Neutrophil (primary cell): ENCODE results near the gene KIFC3.

Experiments used
- H3K27ac ChIP-seq: fragments of 200-600 bp; sonication (generic); 2 replicates; pipeline ENCODE4 v1.5.1; 2016; ENCODE audit warnings: mild to moderate bottlenecking, moderate library complexity
- H3K27me3 ChIP-seq: fragments of 200-600 bp; sonication (generic); 2 replicates; pipeline ENCODE4 v1.6.0; 2016; ENCODE audit warnings: mild to moderate bottlenecking
- H3K36me3 ChIP-seq: fragments of 200-600 bp; sonication (generic); 2 replicates; pipeline ENCODE4 v1.5.1; 2017
- H3K4me1 ChIP-seq, 2 experiments: fragments of 200-600 bp in 1 of 2; sonication (generic) in 1 of 2; 1 replicate in 1 of 2; 2 replicates in 1 of 2; pipeline versions ENCODE4 v1.5.1 to v1.6.1; 2013 to 2016; ENCODE audit warnings: low read depth in 1 of 2, low read length in 1 of 2, mild to moderate bottlenecking in 1 of 2, moderate library complexity in 1 of 2; ENCODE audit not compliant: control insufficient read depth in 1 of 2, insufficient read depth in 1 of 2
- H3K4me3 ChIP-seq, 2 experiments: fragments of 200-600 bp in 1 of 2; sonication (generic) in 1 of 2; 1 replicate in 1 of 2; 2 replicates in 1 of 2; pipeline ENCODE4 v1.5.1; 2013 to 2016; ENCODE audit warnings: low read depth in 1 of 2, low read length in 1 of 2, mild to moderate bottlenecking in 1 of 2, moderate library complexity in 1 of 2
- H3K9me3 ChIP-seq: fragments of 200-600 bp; sonication (generic); 2 replicates; pipeline ENCODE4 v1.5.1; 2016
- TF ChIP-seq, protein P1 (sequence below): fragments of 200-600 bp; sonication (generic); IDR thresholded peaks from 2 replicates; pipeline ENCODE4 v1.5.1; 2016; ENCODE audit warnings: antibody characterized with exemption

KIFC3 gene

DNA sequence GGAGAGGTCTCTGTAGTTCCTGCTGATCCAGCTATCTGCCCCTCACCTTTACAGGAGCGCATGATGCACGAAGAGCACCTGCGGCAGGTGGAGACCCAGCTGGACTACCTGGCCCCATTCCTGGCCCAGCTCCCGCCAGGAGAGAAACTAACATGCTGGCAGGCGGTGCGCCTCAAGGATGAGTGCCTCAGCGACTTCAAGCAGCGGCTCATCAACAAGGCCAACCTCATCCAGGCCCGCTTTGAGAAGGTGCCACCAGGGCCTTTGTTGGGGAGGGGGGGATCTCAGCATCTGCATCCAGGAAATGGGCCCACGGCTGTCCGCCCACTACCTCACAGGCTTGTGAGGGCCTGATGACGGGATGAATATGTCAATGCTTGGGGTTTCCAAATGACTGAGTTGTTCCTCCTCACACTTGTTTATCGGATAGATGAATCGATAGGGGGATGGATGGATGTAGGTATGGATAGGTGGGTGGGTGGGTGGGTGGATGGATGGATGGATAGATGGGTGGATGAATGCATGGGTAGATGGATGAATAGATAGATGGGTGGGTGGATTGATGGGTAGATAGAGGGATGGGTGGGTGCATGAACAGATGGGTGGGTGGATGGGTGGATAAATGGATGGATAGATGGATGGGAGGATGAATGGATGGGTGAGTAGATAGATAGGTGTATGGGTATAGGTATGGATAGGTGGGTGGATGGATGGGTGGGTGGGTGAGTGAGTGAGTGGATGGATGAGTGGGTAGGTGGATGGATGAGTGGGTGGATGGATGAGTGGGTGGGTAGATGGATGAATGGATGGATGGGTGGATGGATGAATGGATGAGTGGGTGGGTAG is 73.7 kb downstream of the KIFC3 start:
- TF ChIP-seq, protein P1, sequence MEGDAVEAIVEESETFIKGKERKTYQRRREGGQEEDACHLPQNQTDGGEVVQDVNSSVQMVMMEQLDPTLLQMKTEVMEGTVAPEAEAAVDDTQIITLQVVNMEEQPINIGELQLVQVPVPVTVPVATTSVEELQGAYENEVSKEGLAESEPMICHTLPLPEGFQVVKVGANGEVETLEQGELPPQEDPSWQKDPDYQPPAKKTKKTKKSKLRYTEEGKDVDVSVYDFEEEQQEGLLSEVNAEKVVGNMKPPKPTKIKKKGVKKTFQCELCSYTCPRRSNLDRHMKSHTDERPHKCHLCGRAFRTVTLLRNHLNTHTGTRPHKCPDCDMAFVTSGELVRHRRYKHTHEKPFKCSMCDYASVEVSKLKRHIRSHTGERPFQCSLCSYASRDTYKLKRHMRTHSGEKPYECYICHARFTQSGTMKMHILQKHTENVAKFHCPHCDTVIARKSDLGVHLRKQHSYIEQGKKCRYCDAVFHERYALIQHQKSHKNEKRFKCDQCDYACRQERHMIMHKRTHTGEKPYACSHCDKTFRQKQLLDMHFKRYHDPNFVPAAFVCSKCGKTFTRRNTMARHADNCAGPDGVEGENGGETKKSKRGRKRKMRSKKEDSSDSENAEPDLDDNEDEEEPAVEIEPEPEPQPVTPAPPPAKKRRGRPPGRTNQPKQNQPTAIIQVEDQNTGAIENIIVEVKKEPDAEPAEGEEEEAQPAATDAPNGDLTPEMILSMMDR = no peak
- no peaks in the 10 kb centered on the region for H3K36me3 ChIP-seq
- H3K4me3 ChIP-seq = no peak overlapping the region
- no peaks in the 10 kb centered on the region for H3K27me3 ChIP-seq
- no peaks in the 10 kb centered on the region for H3K9me3 ChIP-seq
- no peak overlapping the region for H3K27ac ChIP-seq
- H3K4me1 ChIP-seq = no peaks in the 10 kb centered on the region

DNA sequence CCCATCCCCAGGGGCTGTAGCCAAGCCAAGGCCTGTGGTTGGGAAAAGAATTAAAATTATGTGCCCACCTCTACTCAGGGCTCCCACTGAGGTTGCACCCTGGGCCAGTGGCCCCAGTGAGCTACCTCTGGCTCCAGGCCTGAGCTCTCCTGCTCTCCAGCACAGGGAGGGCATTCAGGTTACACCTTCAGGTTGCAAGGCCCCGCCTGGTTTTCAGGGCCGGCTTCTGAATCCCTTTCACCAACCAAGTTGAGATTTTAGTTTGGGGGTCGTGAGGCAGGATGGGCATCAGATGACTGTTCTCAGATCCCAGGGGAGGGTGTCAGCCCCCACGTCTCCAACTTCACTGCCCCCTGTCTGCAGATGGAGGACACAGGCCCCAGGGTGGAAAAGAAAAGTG is 74.7 kb downstream of the KIFC3 start:
- Histone ChIP-seq H3K36me3 (no peaks in the 10 kb centered on the region), H3K27ac (no peak overlapping the region), H3K4me1 (no peaks in the 10 kb centered on the region), H3K9me3 (no peaks in the 10 kb centered on the region), H3K4me3 (no peak overlapping the region), H3K27me3 (no peaks in the 10 kb centered on the region)
- TF ChIP-seq, protein P1 = no peak

DNA sequence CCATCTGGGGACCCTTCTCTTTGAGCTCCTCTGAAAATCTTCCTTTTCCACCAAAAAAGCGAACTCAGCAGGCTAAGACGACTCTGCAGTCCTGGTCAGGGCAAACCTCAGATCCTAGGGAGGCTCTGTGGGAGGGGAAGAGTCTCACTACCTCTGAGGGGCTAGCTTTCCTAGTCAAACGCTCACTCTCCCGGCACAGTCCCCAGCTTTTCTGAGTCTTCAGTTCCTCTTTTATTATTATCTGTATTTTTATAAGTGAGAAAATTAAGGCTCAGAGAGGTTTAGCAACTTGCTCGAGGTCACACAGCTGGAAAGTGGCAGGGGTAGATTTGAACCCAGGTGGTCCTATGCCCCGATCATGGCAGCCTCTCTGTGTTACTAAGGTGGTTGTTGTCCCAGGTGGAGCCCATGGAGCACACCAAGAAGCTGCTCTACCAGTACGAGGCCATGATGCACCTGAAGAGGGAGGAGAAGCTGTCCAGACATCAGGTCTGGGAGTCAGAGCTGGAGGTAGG is 75.8 kb downstream of the KIFC3 start:
- TF ChIP-seq, protein P1 = no peak

DNA sequence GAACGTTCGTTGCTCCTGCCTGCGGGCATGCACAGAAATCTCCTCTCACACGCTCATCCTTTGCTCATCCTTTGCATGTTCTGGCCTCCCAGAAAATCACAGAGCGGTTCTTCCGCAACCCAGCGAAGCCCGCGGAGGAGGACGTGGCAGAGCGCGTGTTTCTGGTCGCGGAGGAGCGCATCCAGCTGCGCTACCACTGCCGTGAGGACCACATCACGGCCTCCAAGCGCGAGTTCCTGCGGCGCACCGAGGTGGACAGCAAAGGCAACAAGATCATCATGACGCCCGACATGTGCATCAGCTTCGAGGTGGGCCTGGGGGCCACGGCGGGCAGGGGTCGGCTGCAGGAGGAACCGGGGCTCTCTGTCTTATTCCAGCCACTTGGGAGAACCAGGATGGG is 76.3 kb downstream of the KIFC3 start:
- TF ChIP-seq, protein P1 = no peak
- Histone ChIP-seq H3K4me3 (no peak overlapping the region), H3K9me3 (no peaks in the 10 kb centered on the region), H3K27me3 (no peaks in the 10 kb centered on the region), H3K27ac (no peak overlapping the region), H3K4me1 (no peaks in the 10 kb centered on the region), H3K36me3 (no peaks in the 10 kb centered on the region)

More for the DNA sequence above, 75.8 kb downstream of the KIFC3 start:
- H3K27me3 ChIP-seq = no peaks in the 10 kb centered on the region
- H3K4me1 ChIP-seq = no peaks in the 10 kb centered on the region
- no peaks in the 10 kb centered on the region for H3K9me3 ChIP-seq
- no peak overlapping the region for H3K4me3 ChIP-seq
- H3K36me3 ChIP-seq = no peaks in the 10 kb centered on the region
- H3K27ac ChIP-seq = no peak overlapping the region

DNA sequence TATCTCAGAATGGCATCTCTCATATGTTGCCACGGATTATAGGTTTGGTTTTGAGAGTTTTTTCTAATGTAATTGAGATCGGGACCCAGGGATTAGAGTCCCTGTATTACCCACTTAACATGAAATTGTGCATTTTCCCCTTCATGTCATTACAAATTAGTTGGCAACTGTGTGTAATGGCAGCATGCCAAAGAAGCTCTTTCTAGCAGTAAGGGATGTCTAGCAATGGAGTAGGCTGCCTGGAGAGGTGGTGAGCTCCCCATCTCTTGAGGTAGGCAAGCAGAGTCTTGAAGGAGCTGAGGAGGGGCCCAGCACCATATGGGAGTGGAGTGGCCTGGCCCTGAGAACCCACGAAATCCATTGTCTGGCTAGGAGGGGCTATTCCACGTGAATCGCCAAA is 76.7 kb downstream of the KIFC3 start:
- Histone ChIP-seq H3K27ac (no peak overlapping the region), H3K4me1 (no peaks in the 10 kb centered on the region), H3K36me3 (no peaks in the 10 kb centered on the region), H3K9me3 (no peaks in the 10 kb centered on the region), H3K27me3 (no peaks in the 10 kb centered on the region), H3K4me3 (no peak overlapping the region)
- TF ChIP-seq, protein P1 = no peak
